Measurements from ENCODE around the gene ICA1L.
"Not testable (repeated sequence)": the region's sequence is repeated elsewhere in the genome, so short reads cannot be mapped to it uniquely, and the experiment has no call there.

Gene ICA1L

DNA sequence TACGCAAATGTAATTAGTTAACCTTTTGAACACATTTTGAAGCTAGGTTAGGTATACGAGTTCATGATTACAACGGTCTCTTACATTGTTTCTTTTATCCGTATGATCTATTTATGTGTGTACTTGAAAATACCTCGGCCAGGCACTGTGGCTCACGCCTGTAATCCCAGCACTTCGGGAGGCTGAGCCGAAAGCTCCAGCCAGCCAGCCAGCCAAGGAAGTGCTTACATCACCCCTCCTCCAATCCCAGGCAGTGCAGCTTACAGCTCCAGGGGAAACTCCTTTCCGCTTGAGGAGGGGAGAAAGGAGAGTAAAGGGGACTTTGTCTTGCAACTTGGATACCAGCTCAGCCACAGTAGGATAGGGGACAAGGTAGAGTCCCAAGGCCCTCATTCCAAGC is 65.7 kb downstream of the ICA1L start:
- DNase-seq; in situ Hi-C loops (cut with MboI; ENCODE audit: low pct_unique_long_range_greater_than_20kb, low sequenced_read_pairs): not testable (repeated sequence)

DNA sequence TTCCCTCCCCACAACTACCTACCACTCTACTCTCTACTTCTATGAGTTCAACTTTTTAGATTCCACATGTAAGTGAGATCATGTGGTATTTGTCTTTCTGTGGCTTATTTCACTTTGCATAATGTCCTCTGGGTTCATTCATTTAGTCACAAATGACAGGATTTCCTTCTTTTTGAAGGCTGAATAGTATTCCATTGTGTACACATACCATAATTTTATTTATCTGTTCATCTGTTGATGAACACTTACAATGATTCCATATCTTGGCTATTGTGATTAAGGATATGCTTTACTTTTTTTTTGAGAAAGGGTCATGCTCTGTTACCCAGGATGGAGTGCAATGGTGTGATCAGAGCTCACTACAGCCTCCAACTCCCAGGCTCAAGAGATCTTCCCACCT is 73.6 kb downstream of the ICA1L start:
- in situ Hi-C loops (cut with MboI; ENCODE audit: low pct_unique_long_range_greater_than_20kb, low sequenced_read_pairs), result no loop called here
- DNase-seq, result no peak

DNA sequence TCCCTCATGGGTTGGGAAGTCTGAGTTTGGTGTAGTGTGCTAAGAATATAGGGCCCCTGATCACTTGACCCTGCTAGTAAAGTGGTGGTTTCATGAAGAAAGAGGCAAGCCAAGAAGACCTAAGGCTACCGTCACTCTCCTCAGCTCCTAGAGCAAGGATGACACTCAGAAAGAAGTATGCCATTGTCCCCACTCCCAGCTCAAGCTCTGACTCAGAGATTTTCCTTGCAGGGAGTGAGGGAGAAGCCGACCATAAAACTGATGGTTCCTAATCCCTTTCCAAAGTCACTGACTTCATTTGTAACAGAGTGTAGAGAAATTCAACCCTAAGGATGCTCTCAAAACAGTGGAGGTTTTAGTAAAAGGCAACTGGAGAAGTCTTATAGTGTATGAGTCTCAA is 80.9 kb downstream of the ICA1L start:
- in situ Hi-C loops (cut with MboI; ENCODE audit: low pct_unique_long_range_greater_than_20kb, low sequenced_read_pairs), result no loop called here
- DNase-seq, result no peak

DNA sequence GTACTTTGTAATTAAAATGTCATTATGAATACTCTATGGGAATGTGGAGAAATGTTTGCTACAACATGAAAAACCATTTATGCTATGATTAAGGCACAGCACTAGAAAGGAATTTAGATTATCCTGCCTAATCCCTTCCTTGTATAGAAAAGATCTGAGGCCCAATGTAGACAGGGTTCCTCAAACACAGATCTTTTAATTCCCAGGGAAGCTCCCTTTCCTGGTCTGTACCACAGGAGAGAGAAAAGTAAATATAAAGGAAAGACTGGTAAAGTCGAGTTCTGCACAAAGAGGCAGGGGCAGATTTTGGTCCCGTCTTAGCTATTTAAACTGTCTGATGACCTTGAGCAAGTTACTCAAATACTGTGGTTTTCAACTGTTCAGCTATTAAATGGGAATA is 84.7 kb downstream of the ICA1L start:
- in situ Hi-C loops (cut with MboI; ENCODE audit: low pct_unique_long_range_greater_than_20kb, low sequenced_read_pairs), result no loop called here
- no peak for DNase-seq

DNA sequence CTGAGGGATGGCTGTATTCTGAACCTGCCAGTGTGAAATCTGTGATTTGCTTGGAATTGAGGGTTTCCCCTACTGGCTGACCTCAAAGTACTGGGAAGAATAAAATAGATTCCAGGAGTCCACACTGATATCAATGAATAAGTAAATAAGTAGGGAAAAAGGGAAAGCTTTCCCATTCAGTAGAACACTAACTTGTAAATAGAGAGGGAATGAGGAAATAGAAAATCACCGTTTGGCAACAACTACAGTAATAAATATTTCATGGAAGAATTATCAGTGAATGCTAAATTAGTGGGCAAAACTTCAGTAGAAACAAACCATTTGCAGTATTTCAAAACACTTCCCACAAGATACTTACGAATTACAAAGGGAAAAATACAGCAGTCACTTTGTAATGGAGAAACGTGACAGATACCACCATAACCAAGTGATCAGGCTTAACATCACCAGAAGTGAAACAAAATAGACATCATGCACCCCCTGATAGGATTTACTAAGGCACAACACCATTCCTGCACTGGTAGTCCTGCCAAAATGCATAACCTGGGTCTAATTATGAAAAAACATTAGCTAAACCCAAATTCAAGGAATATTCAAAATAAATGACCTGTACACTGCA is 88.5 kb downstream of the ICA1L start:
- in situ Hi-C loops (cut with MboI; ENCODE audit: low pct_unique_long_range_greater_than_20kb, low sequenced_read_pairs), result no loop called here
- DNase-seq, result no peak

DNA sequence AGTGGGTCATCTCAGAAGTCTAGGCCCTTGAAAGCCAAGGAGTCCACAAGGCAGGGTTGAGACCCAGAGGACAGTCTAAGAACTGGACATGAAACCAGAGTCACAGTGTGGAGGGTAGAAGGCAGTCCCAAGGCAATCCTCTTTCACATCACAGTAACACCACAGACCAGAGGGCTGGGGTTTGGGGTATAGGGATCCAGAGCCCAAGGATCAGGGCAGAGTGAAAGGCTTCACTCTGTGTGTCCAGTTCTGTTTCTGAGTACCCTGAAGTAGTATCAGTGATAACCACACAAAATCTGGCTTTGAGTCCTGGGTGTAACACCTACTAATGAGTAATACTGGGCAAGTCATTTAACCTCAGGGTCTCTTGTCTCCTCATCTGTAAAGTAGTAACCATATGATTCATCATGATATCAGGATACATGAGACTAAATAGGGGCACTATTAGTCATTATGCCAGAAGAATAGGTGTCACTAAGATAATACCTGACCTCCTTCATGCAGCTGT is 91.0 kb downstream of the ICA1L start:
- in situ Hi-C loops (cut with MboI; ENCODE audit: low pct_unique_long_range_greater_than_20kb, low sequenced_read_pairs), result no loop called here
- DNase-seq, result no peak

DNA sequence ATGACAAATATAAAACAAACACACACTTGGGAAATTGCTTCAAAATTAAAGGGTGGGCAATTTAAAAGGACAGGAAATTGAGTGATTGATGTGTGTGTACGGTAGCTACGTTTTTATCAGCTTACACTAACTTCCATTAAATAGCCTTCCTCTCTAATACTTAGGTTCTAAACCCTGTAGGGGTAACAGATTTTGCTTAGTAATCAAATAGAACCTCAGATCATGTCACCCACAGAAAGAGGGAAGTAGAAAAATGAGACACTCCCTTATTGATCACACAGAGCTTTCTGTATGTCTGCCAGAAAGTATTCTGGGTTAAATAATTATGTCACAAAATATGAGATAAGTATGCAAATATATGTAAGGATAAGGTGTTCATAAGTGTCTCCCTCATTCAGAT is 93.3 kb downstream of the ICA1L start:
- in situ Hi-C loops (cut with MboI; ENCODE audit: low pct_unique_long_range_greater_than_20kb, low sequenced_read_pairs), result no loop called here
- peak; percentile 15 for DNase-seq

DNA sequence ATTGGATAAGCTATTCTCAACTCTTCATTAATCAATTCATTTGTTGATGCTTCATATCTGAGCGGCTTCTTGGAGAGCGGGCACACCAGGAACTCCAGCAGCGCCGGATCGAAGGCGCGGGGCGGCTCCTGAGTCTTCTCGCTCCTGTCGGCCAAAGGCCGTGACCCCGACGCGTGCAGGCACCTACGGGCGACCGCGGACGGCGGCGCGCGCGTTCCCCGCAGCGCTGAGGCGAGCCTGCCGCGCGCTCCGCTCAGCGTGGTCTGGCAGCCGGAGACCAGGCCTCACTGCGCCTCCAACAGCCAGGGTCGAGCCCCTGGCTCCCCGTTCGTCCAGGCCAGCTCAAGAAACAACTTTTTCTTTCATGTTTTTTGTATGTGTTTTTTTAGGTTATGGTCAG is 97.5 kb downstream of the ICA1L start:
- in situ Hi-C loops (cut with MboI; ENCODE audit: low pct_unique_long_range_greater_than_20kb, low sequenced_read_pairs), result no loop called here
- no peak for DNase-seq

DNA sequence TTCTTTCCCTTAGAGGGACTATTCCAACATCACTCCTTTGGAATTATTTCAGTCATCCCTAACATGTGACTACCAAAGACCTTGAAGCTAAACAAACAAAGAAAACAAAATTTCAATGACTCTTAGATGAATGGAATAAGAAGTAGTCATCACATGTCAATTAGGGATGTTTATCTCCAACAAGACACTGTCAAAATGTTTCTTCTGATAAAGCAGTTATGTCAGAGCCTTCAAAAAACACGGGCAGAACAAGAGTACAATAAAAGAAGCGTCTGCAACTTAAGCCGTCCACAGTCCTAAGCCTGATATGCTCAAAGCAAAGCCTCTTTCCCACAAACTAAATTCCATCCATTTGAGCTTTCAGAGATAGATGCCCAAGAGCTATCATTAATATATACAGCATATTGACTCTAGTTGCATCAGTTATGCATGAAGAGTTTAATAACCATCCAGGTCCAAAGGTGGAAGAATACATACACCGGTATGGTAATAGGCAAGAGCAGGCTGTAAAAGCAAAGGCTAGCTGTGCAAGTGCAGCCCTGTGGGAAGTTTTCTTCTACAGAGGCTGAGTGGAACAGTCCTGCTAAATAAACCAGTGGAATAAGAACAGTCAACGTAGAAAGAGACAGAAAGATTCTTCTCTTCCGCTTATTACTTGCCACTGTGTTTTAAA is 98.1 kb downstream of the ICA1L start:
- in situ Hi-C loops (cut with MboI; ENCODE audit: low pct_unique_long_range_greater_than_20kb, low sequenced_read_pairs), result no loop called here
- DNase-seq, result no peak

DNA sequence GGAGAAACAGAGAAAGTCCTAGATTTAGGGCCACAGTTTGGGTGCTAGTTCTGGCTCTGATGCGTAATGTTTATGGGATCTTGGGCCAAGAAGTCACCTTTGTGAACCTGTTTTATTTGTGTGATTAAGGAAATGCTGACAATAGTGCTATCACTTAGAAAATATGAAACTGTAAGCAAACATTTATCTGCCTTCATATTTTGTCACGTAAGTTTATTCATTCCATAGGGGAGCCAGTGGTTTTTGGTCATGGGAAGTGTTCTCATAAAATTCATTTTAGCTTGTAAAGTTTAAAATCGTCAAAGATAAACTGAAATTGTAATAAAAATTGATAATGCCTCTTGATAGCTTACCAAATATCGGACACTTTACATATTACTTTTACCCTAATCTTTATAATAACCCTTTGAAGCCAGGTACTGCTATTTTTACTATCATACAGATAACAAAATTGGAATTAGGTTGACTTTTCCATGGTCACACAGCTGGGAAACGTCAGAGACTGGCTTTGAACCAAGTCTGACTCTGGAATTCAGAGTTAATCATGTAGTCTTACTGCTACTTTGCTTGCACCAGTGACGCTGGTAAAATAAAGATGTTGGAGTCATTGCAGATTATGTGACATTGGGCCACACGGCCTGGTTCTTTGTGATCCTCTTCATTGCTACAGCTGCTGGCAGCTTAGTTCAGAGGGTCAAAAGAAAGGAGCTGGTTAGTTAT is 99.7 kb downstream of the ICA1L start:
- in situ Hi-C loops (cut with MboI; ENCODE audit: low pct_unique_long_range_greater_than_20kb, low sequenced_read_pairs), result no loop called here
- no peak for DNase-seq

DNA sequence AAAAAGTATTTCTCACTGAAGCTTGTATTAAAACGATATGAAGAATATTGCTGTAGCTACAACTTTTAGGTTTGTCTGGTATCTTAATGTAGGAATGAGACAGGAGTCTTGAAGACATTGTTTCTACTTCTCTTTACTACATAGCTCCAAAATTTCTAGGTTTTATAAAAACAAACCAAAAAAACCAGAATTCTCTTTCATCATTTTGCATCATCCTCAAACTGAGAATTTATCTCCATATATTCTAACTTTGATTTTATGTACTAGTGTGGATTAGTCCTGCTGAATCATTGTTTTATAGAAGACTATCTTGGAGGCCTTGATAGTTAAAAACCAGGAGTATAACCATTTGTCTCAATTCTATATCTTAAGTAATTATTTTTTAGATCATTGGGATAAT is 100.2 kb downstream of the ICA1L start:
- in situ Hi-C loops (cut with MboI; ENCODE audit: low pct_unique_long_range_greater_than_20kb, low sequenced_read_pairs), result no loop called here
- DNase-seq, result no peak

DNA sequence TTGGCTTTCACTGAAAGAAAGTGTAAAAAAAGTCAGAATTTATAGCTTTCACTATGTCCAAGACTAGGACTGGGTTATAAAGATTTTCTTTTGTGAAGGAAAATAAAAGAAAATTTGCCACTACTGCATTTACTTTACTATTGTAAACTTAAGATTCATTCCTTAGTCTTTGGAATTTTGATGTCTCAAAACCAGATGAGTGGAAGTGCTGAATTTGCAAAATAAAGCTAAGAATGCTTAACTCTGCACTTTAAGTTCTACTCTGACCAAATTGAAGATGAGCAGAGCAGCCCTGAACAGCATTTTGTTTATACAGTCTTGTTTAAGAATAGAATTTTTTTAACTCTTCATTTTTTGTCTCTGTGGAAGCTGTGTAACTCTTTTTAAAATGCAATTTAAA is 102.4 kb downstream of the ICA1L start:
- in situ Hi-C loops (cut with MboI; ENCODE audit: low pct_unique_long_range_greater_than_20kb, low sequenced_read_pairs), result no loop called here

DNA sequence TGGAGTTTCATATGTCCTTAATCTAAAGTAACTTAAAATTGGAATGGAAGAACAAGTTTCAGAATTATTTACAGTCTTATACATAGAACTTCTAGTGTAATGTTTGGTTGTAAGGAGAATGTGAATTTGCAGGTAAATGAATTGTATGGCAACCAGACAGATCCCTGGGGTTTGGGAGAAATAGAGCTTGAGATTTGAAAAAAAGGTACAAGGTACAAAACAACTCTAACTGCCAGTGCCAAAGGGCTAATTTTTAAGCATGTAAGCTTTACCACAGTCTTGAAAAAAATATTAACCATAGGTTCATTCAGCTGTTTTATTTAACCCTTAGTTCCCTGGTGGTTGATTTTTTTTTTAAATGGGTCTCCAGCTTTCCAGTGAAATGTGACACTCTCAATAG is 103.3 kb downstream of the ICA1L start:
- in situ Hi-C loops (cut with MboI; ENCODE audit: low pct_unique_long_range_greater_than_20kb, low sequenced_read_pairs), result no loop called here
- DNase-seq, result no peak

More for the DNA sequence above, 102.4 kb downstream of the ICA1L start:
- DNase-seq, result no peak

DNA sequence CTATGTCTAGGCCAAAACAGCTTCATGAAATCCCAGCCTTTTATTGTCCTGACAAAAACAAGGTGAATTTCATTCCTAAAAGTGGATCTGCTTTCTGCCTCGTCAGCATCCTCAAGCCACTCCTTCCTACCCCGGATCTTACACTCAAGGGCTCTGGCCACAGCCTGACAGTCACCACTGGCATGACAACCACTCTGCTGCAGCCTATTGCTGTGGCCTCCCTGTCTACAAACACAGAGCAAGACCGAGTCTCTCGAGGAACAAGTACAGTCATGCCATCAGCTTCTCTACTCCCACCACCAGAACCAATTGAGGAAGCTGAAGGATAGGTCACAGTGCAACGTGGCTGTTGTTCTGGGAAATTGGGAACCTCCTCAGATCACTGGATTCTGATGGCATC is 106.1 kb downstream of the ICA1L start:
- in situ Hi-C loops (cut with MboI; ENCODE audit: low pct_unique_long_range_greater_than_20kb, low sequenced_read_pairs), result no loop called here
- peak; percentile 60 for DNase-seq

DNA sequence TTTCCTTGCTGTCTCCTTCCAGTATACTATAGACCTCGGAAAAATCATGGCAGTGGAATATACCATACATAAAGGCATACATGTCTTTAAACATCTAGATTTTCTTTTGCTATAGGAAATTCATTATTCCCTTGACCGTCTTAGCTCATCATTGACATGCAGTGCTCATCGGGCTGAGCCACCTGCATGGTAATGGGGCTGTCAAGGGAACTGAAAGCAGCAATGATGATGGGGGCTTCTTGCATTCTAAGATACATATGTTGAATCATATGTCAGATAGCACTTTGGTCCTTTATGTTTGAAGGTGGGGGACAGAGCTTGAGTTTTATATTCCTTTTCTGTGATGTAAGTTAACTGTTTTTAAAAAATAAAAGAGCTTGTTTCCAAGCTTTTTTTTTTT is 106.6 kb downstream of the ICA1L start:
- no peak for DNase-seq
- in situ Hi-C loops (cut with MboI; ENCODE audit: low pct_unique_long_range_greater_than_20kb, low sequenced_read_pairs), result no loop called here

DNA sequence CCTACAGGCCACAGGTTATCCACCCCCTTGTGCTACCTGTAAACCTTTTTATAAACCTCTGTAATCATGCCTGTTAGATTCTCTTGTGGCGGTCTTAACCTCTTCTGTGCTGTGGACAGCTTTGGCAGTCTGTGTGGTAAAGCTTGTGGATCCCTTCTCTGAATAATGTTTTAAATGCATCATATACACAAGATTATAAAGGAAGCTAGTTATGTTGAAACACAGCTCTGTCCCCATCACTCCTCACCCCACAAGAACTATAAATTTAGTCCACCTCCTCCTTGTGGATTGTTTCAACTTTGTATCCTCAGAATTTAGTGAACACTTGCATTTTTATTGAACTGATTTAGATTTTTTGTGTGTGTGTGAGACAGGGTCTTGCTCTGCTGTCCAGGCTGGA is 107.7 kb downstream of the ICA1L start:
- DNase-seq, result no peak
- in situ Hi-C loops (cut with MboI; ENCODE audit: low pct_unique_long_range_greater_than_20kb, low sequenced_read_pairs), result no loop called here

DNA sequence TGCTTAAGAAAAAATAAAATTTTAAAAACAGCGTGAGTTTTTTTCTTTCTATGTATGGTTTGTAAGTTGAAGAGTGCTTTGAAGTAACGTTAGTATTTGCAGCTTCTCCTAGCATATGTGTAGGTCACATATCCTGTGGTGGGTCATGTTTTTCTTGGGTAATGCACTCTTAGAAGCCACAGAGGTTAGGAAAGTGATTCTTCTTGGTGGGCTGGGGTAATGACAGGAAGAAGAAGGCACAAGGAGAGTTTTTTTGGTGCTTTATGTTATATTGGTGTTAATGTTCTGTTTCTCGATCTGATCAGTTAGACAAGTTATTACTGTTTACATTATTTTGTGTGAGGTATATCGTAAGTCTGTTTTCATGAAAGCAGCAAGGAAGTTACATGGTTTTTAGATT is 109.0 kb downstream of the ICA1L start:
- peak; percentile 60 for DNase-seq
- in situ Hi-C loops (cut with MboI; ENCODE audit: low pct_unique_long_range_greater_than_20kb, low sequenced_read_pairs), result no loop called here

DNA sequence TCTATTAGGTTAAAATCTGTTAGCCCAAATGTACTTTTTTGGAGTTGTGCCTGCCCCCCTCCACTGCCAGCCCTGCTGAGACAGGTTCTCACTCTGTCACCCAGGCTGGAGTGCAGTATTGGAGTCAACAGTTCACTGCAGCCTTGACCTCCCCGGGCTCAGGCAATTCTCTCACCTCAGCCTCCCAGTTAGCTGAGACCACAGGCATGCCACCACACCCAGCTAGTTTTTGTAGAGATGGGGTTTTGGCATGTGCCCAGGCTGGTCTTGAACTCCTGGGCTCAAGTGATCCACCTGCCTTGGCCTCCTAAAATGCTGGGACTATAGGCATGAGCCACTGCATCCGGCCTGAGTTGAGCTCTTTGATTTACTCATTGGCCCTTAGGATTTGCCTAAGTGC is 110.7 kb downstream of the ICA1L start:
- in situ Hi-C loops (cut with MboI; ENCODE audit: low pct_unique_long_range_greater_than_20kb, low sequenced_read_pairs), result no loop called here
- DNase-seq, result no peak

DNA sequence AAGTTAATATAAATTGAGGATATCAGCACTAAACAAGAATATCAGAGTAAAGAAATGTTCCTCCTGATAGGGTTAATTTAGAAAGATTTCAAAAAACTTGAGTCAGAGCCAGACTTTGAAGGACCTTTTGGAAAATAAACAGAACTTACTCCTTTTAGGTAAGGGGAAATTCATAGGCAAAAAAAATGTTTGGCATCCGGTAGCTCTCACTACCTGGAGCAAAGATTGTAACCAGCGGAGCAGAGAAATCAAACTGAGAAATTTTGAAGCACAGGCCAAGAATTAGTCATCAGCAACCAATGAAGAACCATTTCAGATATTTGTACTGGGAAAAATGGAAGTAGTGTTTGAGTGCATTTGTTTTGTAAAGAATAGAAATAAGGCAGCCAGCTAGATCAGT is 113.0 kb downstream of the ICA1L start:
- in situ Hi-C loops (cut with MboI; ENCODE audit: low pct_unique_long_range_greater_than_20kb, low sequenced_read_pairs), result no loop called here
- no peak for DNase-seq

DNA sequence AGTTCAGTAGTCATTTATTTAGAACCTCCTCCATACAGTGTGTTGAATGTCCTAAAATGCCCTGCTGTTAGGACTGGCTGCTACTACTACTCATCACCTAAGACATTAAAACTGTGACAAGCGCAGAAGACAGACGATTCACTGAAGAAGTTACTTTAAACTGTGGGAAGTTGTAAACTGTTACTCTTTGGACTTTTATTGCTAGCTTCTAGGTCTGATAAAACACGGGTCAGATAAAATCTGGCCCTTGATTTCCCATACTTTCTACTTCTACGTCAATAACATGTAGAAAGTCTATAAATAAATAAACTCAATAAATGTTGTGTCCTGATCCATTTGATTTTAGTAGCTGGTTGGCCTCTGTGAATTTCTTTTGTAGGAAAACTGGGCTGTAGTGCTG is 113.4 kb downstream of the ICA1L start:
- in situ Hi-C loops (cut with MboI; ENCODE audit: low pct_unique_long_range_greater_than_20kb, low sequenced_read_pairs), result no loop called here
- DNase-seq, result no peak
